NT2/D1 (cell line): ENCODE data around the gene SPACDR.

ENCODE experiments used
- SUZ12 ChIP-seq: IDR thresholded peaks from 2 replicates; pipeline ENCODE4 v1.6.1; 2011; ENCODE audit not compliant: insufficient read length, insufficient read depth; ENCODE audit errors: extremely low read depth
- ZNF274 ChIP-seq: IDR thresholded peaks from 2 replicates; pipeline ENCODE4 v1.6.1; 2011; ENCODE audit warnings: mild to moderate bottlenecking, low read depth, low read length

- no peak for TF ChIP-seq SUZ12
- no peak for TF ChIP-seq ZNF274
Measured at GRCh38 chr7:100455206-100455605, 8.9 kb downstream of the SPACDR start.
